ENCODE data around the gene S1PR3. TPM values are rescaled to one million over a fixed set of nuclear protein-coding genes. Genes with fewer than 3 reads are reported as not detected.

Gene S1PR3
- polyA plus RNA-seq, 1 experiment: 33.1 TPM

- no peaks in the 10 kb centered on the region for H3K27me3 ChIP-seq (ENCODE audit: control insufficient read depth, insufficient read depth, low read length)
- ChIA-PET CTCF (no interaction called here), POLR2A (no interaction called here)
- no peak for DNase-seq (ENCODE audit: low read depth, low spot score)
- TF ChIP-seq CTCF (IDR thresholded peaks at IDR 0.05; ENCODE audit: low read depth, low read length): no peak
- no peak overlapping the region for H3K4me3 ChIP-seq (ENCODE audit: low read depth, low read length)
- H3K9me3 ChIP-seq (ENCODE audit: control insufficient read depth, insufficient read depth, low read length): no peaks in the 10 kb centered on the region; the same call in 1 of the 2 replicates
- H3K27ac ChIP-seq (ENCODE audit: low read depth, low read length): no peak overlapping the region
Measured at GRCh38 chr9:88995627-88996026, 4.4 kb downstream of the S1PR3 start.

GRCh38 chr9:88996046-88996920 is 5.0 kb downstream of the S1PR3 start:
- Histone ChIP-seq H3K27ac (ENCODE audit: low read depth, low read length) (no peak overlapping the region), H3K27me3 (ENCODE audit: control insufficient read depth, insufficient read depth, low read length) (no peaks in the 10 kb centered on the region), H3K4me3 (ENCODE audit: low read depth, low read length) (no peak overlapping the region), H3K9me3 (ENCODE audit: control insufficient read depth, insufficient read depth, low read length) (no peaks in the 10 kb centered on the region)
- no peak for TF ChIP-seq CTCF (IDR thresholded peaks at IDR 0.05; ENCODE audit: low read depth, low read length)
- ChIA-PET CTCF (no interaction called here), POLR2A (no interaction called here)
- no peak for DNase-seq (ENCODE audit: low read depth, low spot score)

- Histone ChIP-seq H3K9me3 (ENCODE audit: control insufficient read depth, insufficient read depth, low read length) (no peaks in the 10 kb centered on the region), H3K4me3 (ENCODE audit: low read depth, low read length) (no peak overlapping the region), H3K27me3 (ENCODE audit: control insufficient read depth, insufficient read depth, low read length) (no peaks in the 10 kb centered on the region), H3K27ac (ENCODE audit: low read depth, low read length) (no peak overlapping the region)
- no peak for DNase-seq (ENCODE audit: low read depth, low spot score)
- TF ChIP-seq CTCF (IDR thresholded peaks at IDR 0.05; ENCODE audit: low read depth, low read length): no peak
- CTCF ChIA-PET: no interaction called here
- POLR2A ChIA-PET: no interaction called here
Measured at GRCh38 chr9:88996921-88997235, 5.6 kb downstream of the S1PR3 start.

- Histone ChIP-seq H3K27me3 (ENCODE audit: control insufficient read depth, insufficient read depth, low read length) (no peaks in the 10 kb centered on the region), H3K4me3 (ENCODE audit: low read depth, low read length) (no peak overlapping the region), H3K9me3 (ENCODE audit: control insufficient read depth, insufficient read depth, low read length) (no peaks in the 10 kb centered on the region), H3K27ac (ENCODE audit: low read depth, low read length) (no peak overlapping the region)
- no peak for DNase-seq (ENCODE audit: low read depth, low spot score)
- POLR2A ChIA-PET: no interaction called here
- no peak for TF ChIP-seq CTCF (IDR thresholded peaks at IDR 0.05; ENCODE audit: low read depth, low read length)
- CTCF ChIA-PET: interaction anchor here (0.6 to 1.0 kb wide), 3 partner anchors 19 to 404 kb away, joined by 3 read pairs; no protein-coding TSS in a partner anchor
Measured at GRCh38 chr9:88997646-88998045, 6.4 kb downstream of the S1PR3 start.

GRCh38 chr9:88998503-88998902 is 7.2 kb downstream of the S1PR3 start:
- Histone ChIP-seq H3K27ac (ENCODE audit: low read depth, low read length) (no peak overlapping the region), H3K4me3 (ENCODE audit: low read depth, low read length) (no peak overlapping the region), H3K27me3 (ENCODE audit: control insufficient read depth, insufficient read depth, low read length) (no peaks in the 10 kb centered on the region), H3K9me3 (ENCODE audit: control insufficient read depth, insufficient read depth, low read length) (no peaks in the 10 kb centered on the region)
- POLR2A ChIA-PET: interaction anchor here (0.7 kb wide), 1 partner anchor 329 kb away, joined by 4 read pairs; no protein-coding TSS in a partner anchor
- TF ChIP-seq CTCF (IDR thresholded peaks at IDR 0.05; ENCODE audit: low read depth, low read length): no peak
- DNase-seq (ENCODE audit: low read depth, low spot score): no peak
- CTCF ChIA-PET: interaction anchor here (1.0 kb wide), 1 partner anchor 405 kb away, joined by 3 read pairs; no protein-coding TSS in a partner anchor
